Fibroblast of villous mesenchyme (primary cell): Measurements from ENCODE around the gene PCDHGA10. TPM values are rescaled to one million over a fixed set of nuclear protein-coding genes. Genes with fewer than 3 reads are reported as not detected.
"Not testable (repeated sequence)": the region's sequence is repeated elsewhere in the genome, so short reads cannot be mapped to it uniquely, and the experiment has no call there.

Source experiments
- DNase-seq: peaks from one replicate; pipeline ENCODE4 v3.0.0-alpha.2; 2010; ENCODE audit warnings: low read depth
- H3K4me3 ChIP-seq: 2 replicates; pipeline ENCODE4 v1.5.1; 2011; ENCODE audit warnings: low read depth, mild to moderate bottlenecking, low read length
- total RNA-seq: library from RNA; depleted of rRNA; stranded (reverse); fragments of >200 nt; gene quantifications from 2 replicates; pipeline ENCODE4 v1.2.3, GENCODE V29; 2012
- TF ChIP-seq, protein P1 (sequence below): IDR thresholded peaks from 2 replicates; pipeline ENCODE4 v1.5.1; 2012; ENCODE audit warnings: low read depth, mild to moderate bottlenecking, low read length; ENCODE audit not compliant: insufficient read depth

The PCDHGA10 gene
- total RNA-seq, 1 donor = 11.7 TPM

GRCh38 chr5:141387557-141388311 is 25.1 kb upstream of the PCDHGA10 start, which contains the start of gene PCDHGB4:
Gene PCDHGB4, plus strand, starts transcription at chr5:141387698. Its CDS starts 187 bp downstream, at chr5:141387885.
- peak; percentile 56 for DNase-seq
- TF ChIP-seq, protein P1, sequence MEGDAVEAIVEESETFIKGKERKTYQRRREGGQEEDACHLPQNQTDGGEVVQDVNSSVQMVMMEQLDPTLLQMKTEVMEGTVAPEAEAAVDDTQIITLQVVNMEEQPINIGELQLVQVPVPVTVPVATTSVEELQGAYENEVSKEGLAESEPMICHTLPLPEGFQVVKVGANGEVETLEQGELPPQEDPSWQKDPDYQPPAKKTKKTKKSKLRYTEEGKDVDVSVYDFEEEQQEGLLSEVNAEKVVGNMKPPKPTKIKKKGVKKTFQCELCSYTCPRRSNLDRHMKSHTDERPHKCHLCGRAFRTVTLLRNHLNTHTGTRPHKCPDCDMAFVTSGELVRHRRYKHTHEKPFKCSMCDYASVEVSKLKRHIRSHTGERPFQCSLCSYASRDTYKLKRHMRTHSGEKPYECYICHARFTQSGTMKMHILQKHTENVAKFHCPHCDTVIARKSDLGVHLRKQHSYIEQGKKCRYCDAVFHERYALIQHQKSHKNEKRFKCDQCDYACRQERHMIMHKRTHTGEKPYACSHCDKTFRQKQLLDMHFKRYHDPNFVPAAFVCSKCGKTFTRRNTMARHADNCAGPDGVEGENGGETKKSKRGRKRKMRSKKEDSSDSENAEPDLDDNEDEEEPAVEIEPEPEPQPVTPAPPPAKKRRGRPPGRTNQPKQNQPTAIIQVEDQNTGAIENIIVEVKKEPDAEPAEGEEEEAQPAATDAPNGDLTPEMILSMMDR = peak; percentile 66
- H3K4me3 ChIP-seq = peak within 1 kb of the TSS; percentile 58

- no peak overlapping the region for H3K4me3 ChIP-seq
Measured at GRCh38 chr5:141388661-141389060, 24.1 kb upstream of the PCDHGA10 start.

GRCh38 chr5:141389153-141390042 is 23.4 kb upstream of the PCDHGA10 start:
- no peak overlapping the region for H3K4me3 ChIP-seq
- TF ChIP-seq, protein P1 = no peak
- DNase-seq = no peak

More at GRCh38 chr5:141388661-141389060, 24.1 kb upstream of the PCDHGA10 start:
- TF ChIP-seq, protein P1 = no peak
- DNase-seq = no peak

DNA sequence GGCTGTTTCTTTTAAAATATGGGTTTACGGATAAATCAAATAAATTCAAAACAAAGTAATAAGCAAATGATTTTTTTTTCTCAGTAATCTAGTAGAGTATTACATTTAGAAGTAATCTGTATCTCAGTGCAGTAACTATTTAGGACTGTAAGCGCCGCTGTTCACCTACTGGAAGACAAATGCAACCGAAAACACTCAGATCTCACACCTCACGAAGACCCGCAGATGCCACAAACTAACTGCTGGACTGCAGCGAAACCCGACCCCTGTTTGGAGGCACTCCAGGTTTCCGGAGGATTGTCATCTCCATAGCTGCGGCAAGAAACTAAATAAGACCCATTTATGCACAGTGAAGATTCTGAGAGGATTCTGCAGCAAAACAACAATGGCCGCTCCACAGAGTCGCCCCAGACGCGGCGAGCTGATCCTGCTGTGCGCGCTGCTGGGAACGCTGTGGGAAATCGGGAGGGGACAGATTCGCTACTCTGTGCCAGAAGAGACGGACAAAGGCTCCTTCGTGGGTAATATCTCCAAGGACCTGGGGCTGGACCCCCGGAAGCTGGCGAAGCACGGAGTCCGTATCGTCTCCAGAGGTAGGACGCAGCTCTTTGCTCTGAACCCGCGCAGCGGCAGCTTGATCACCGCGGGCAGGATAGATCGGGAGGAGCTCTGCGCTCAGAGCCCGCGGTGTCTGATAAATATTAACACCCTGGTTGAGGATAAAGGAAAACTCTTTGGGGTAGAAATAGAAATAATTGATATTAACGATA is 20.2 kb upstream of the PCDHGA10 start, which contains the start of gene PCDHGA8:
Gene PCDHGA8 (plus strand): TSS at position 205 of the 770 bp plus-strand sequence. CDS start 181 bp downstream, at position 386.
- TF ChIP-seq, protein P1 = peak; percentile 18
- peak; percentile 9 for DNase-seq
- no peak within 1 kb of the TSS for H3K4me3 ChIP-seq

DNA sequence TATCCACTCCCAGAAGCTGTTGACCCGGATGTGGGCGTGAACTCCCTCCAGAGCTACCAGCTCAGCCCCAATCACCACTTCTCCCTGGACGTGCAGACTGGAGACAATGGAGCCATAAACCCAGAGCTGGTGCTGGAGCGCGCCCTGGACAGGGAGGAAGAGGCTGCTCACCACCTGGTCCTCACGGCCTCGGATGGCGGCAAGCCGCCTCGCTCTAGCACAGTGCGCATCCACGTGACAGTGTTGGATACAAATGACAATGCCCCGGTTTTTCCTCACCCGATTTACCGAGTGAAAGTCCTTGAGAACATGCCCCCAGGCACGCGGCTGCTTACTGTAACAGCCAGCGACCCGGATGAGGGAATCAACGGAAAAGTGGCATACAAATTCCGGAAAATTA is 19.5 kb upstream of the PCDHGA10 start:
- TF ChIP-seq, protein P1 = no peak
- H3K4me3 ChIP-seq = no peak overlapping the region
- DNase-seq = no peak

GRCh38 chr5:141394401-141395187 is 18.2 kb upstream of the PCDHGA10 start:
- H3K4me3 ChIP-seq, DNase-seq: not testable (repeated sequence)
